ENCODE results near the gene GATA3.
A peak's percentile ranks its signal among the peaks of the same experiment; 100 is the strongest.

Gene GATA3

DNA sequence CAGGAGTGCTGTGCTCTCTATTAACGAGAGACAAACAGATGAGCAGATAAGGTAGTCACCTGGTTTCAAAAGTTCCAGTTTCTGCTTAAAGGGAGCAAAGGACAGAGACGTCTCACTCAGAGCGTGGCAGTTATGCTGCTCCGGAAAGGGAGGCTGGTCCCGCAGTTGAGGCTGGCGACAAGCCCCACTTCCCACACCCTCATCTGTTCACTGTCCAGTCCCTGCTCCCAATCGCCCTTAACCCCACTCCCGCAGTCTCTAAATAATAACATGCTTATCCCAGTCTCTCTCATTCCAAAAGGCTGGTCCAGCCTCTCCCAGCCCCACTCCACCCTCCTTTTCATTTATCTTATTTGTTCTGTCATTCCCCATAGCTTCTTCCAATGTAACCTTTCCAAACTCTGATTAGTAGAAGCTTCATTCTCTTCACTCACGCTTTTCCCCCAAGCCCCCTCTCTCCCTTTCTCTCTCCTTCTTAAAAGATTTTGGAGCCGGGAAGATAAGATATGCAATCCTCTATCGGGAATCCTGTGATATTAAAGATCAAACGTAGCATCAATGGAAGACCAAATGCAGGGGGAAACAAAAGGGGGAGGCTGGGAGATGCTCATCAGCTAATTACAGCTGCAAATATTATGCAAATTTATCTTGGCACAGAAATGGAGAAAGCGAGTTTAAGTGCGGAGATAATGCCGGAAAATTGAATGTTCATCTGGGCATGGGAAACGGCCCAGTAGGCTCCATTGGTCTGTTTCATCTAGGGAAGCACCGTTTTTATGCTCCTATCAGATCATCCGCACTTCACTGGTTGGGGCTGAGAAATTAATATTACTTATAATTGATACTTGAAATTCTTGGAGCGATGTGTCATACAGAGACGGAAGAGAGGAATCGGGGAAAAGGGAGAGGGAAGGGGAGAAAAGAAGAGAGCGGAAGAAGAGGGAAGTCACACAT lies 16.3 kb upstream of the GATA3 start:
- DNase-seq (ENCODE audit: low spot score), result peak; percentile 37

DNA sequence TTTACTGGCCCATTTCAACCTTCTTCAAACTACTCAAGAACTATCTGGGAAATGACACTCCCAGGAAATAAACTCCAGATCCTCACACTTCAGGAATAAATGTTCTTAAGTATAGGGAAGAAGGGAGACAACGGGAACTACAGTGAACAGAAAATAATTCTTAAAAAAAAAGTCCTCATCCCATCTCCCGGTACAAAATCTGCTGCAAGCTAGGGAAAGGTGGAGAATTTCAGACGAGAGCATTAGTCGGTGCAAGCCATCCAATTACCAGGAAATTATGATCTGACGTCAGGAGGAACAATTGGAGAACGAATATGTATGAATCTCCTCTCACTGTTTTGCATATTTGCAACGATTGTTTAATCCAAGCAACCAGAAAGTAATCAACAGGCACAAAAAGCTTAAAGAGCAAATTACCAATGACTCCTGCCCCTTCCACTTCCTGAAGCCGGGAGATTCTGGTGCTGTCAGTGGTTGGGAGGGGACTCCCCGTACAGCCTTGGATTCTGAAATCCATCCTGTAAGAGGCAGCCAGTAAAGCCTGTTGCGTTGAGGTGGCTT lies 15.1 kb upstream of the GATA3 start:
- peak; percentile 43 for DNase-seq (ENCODE audit: low spot score)

DNA sequence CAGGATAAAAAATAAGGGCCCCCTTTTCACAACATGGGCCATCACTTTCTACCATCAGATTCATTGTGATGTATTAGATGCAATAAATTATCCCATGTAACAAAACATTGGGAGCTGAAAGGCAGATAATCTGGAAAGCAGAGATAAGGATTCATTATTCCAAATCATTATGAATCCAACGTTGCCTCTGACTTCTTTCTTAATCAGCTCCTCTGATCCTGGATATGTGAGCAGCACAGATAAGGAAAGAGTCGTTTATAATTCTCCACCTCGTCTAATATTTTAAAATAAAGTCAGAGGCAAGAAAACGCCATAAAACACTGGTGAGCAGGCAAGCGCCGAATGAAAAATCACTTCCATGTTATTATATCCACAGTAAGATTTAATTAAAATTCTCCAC lies 13.8 kb upstream of the GATA3 start:
- no peak for DNase-seq (ENCODE audit: low spot score)

DNA sequence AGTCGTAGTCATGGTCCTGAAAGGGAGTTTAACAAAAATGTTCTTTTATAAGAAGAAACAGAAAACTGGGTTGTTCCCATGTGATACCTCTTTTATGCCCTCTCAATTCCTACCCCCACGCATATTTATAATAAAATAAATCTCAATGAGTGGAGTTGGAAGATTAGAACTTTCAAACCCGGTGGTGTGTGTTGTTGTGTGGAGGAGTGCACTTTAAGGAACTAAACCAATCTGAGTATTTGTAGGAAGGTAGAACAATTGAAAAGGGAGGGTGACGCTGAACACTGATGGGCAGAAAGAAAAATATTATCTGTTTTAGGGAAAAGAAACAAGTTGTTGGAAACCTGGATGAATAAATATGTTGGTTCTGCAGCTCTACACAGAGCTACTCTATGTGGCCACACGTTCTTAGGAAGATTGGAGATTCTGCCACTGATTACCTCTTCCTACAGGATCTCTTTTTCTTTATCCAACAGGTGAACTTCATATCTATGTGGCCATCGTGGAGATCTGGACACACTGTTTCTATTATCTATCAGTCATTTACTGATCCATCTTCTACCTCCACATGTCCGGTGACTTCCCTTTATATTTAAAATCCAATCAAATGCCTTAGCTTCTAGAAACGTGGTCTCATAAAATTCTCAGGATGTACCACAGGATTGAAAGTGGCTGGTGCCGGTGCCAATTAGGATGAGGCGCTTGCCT lies 13.1 kb upstream of the GATA3 start:
- no peak for DNase-seq (ENCODE audit: low spot score)

- peak; percentile 25 for DNase-seq (ENCODE audit: low spot score)
These were observed 12.3 kb upstream of the GATA3 start for GRCh38 chr10:8041992-8042720.

DNA sequence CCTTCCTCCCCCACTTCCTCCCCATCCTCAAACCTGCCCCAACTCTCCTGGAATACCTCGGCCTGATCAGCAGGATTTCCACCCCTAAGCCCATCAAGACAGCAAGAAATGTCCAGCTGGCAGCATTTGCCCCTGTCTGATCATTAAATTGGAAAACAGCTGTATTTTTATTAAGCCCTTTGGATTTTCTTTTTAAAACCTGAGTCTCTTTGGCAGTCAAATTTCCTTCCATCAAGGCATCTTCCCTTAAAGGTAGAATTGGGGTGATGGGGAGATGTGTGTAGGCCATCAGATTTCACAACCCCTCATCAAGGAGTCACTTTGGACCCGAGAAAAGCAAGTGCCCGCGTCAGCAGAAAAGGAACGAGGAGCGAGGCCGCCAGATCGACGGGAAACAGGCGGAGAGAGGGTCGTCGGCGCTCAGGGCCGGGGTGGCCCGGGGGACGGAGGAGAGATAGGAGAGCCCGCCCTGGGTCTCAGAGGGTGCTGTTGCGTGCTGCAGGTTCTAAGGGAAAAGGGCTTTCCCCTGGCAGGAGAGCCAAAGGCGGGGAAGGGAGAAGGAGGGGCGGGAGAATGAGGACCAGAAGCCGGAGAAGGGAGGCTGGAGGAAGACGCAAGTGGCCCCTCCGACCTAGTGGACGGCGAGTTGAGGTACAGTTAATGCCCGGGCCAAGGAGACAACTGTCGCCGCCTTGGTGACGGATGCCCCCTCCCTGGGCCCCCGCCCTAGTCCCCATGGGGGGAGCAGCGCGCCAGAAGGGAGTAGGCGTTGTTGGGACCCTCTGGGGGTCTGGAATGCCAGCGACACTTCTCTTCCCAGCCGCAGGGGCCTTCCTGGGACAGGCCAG lies 11.5 kb upstream of the GATA3 start:
- DNase-seq (ENCODE audit: low spot score), result no peak

DNA sequence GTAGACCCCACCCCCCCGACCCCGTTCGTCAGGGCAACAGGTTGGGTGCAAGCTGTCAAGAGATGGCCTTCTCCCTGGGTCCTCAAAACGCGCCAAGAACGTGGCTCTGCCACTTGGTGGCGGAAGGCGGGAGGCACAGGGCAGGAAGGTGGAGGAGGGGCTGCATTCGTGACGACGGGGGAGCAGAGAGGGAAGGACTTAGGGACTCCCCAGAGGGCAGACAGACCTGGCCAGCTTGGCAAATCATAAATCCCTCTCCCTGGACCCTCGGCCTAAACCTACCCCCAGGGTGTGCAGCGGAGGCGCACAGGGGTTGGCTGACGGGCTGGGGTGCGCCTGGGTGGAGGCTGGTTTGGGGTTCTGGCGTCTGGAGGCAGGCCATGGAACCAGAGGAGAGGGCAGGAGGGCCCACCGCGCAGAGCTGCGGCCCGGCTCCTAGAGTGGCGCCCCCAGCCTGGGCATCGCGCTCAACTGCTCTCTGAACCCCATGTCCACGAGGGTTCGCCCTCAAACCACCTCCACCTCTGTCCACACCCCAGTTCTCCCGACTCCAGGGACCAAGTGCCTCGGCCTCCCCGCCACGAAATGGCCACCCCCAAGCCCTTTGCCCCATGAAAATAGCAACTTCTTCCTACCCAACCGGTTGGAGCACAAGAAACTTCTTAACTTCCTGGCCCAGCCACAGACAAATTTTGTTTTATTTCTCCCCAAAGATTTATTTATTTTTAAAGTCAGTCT lies 10.8 kb upstream of the GATA3 start:
- peak; percentile 47 for DNase-seq (ENCODE audit: low spot score)

GRCh38 chr10:8044331-8044907 lies 10.1 kb upstream of the GATA3 start:
- peak; percentile 57 for DNase-seq (ENCODE audit: low spot score)

DNA sequence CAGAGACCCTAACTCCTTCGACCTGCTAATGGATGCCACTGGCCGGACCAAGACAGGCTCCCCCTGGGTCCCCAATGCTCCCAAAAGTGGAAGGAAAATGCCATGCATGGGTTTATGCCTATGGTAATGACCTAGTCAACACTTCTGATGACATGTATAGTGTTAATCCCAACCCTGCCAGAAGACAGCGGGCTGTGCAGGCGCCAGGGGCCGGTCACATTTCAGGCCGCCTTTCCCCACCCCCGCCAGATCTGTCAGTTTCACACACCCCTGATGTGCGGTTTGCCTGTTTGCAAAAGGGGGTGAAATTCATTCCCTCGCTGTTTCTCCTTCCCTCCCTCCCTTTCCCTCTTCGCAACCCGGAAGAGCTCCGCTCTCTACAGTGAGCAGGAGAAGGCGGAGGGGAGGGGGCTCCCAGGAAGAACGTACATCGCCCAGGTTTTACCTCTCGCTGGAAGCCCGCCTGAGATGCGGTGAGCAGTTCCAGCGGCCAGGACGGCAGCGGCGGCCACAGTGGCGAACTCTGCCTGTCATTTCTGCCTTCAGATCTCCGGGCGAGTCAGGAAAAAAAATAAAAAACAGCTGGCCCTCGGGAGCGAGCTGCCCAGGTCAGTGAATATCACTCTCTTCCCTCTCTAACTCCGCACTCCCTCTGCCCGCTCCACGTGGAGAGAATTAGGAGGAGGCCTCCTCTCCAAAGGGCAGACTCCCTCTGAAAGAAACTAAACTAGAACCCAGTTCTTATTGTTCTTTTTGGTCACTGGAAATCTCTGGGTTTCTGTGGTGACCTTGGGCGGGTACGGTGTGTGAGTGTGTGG lies 9.4 kb upstream of the GATA3 start:
- DNase-seq (ENCODE audit: low spot score), result peak; percentile 87

DNA sequence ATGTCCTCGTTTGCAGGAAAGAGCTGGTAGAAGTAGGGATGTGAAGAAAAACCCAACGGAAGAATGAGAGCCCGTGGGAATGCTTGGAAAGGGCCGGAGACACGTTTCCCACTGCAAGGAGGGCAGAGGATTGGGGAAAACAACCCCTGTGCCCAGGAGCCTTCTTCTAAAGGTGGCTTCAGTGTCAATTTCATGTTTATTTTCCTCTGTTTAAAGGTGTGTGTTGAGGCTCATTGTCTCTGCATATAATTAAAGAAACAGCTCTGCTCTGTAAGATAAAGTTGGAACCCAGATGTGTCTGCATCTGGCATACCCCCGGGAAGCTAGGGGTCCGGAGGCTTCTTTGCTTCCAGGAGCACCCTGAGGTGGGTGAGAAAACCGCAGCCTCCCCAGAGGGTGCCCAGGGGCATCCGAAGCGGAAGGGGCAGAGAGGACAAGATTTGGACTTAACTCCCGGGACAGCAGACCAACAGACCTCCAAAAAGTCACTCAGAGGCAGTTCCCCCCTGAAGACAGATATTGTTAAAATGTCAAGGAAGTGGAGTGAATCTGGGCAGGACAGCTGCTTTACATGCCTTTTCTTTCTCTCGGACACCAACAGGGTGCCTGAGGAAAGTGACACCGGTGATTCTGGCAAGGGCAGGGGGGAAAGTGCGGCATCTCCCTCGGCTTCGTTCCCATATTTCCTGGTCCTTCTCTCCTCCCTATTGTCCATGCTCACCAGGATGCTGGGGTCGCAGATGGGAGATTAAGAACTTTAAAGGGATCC lies 8.6 kb upstream of the GATA3 start:
- DNase-seq (ENCODE audit: low spot score), result peak; percentile 73

- DNase-seq (ENCODE audit: low spot score), result peak; percentile 84
These were observed 6.8 kb upstream of the GATA3 start for GRCh38 chr10:8047452-8048280.

GRCh38 chr10:8048281-8049008 lies 6.0 kb upstream of the GATA3 start:
- DNase-seq (ENCODE audit: low spot score), result peak; percentile 82

DNA sequence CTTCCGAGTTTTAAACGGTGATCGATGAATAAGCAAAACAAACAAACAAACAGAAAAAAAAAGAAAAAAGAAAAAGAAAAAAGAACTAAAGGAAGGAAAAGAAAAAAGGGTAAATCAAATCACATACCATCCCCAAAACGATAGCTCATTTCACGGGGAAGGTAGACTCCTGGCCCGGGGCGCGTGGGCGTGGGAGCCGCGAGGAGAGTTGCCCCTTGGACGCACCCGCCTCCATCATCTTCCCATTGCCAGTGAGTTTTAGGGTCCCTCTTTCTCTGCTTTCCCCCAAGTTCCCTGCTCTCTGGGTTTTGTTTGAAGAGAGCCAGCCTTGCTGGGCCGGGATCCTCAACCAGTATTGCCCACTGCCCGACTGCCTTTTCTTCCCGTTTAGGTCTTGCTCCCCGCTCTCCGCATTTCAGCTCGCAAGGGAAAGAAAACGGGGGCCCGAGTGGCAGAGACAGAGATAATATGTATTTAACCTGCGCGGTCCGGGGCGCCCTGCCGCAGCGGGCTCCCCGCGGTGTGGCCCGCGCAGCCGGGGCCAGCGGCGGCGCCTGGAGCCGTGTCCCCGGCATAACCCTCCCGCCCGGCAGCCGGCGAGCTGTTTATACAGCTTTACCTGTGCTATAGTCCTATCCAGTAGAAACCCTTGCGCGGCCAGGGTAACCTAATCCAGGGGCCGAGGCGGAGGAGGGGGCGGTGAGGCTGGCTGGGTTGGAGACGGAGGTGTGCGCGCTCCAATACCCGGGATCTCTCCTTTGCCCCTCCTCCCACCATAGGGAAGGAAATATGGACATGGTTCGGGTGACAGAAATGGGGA lies 5.2 kb upstream of the GATA3 start:
- peak; percentile 63 for DNase-seq (ENCODE audit: low spot score)

DNA sequence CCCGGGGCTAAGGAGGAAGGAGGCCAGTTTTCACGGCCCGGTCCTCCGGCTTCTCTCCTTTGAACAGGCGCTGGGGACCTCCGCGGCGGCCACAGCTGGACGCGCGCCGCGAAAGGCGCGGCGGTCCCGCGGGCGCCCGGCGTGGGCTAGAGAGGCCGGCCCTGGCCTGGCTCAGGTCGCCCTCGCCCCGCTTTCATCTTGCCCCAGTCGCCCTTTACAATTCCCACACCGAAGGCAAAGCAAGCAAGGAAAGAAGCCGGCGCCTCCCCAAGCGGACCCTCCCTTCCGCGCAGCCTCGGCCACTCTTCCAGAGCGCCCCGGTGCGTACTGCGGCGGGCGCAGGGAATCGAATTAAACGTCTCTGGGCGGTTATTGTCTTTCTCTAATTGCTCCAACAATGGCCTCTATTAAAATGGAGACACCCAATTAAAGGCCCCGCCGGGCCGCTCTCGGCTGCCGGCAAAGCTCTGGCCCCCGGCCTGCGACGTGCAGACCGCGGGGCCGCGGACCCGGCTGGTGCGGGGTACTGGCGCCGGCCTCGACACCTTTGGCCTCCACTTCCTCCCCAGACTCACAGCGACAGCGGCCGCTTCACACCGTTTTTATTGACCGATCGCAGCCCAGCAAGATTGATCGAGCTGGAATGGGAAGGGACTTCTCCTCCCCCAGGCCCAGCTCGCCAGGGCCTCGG lies 4.5 kb upstream of the GATA3 start:
- DNase-seq (ENCODE audit: low spot score), result peak; percentile 62

- no peak for DNase-seq (ENCODE audit: low spot score)
These were observed 3.9 kb upstream of the GATA3 start for GRCh38 chr10:8050556-8051108.

Measured in SK-N-DZ (cell line).